Activated CD4-positive, alpha-beta T cell treated with anti-CD3 and anti-CD28 coated beads, Interleukin-2, amount 50 U/mL, for 1 hour (primary cell): ENCODE measurements around the gene UPB1.
A peak's percentile ranks its signal among the peaks of the same experiment; 100 is the strongest.
"Not testable (repeated sequence)": the region's sequence is repeated elsewhere in the genome, so short reads cannot be mapped to it uniquely, and the experiment has no call there.

Experiments
- DNase-seq: peaks from one replicate; pipeline ENCODE4 v3.0.0-alpha.2; 2020

The UPB1 gene

DNA sequence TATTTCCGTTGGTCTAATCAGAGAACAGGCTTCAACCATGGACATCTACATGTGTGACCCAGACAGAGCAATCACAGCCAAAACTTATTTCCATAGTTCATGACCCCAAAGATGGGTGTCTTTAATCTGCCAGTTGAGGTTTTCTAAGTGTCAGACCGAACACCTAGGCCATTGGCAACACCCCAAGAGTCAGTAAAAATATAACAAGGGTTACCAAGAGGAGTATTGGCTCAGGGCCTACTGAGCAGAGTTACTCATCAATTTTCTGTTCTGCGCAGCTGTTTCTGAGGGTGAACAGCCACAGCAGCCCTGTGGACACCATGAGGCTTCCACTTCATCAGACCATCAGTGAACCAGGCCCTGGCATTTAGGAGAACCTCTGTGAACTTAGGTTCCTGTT is 41.0 kb downstream of the UPB1 start:
- DNase-seq: no peak

DNA sequence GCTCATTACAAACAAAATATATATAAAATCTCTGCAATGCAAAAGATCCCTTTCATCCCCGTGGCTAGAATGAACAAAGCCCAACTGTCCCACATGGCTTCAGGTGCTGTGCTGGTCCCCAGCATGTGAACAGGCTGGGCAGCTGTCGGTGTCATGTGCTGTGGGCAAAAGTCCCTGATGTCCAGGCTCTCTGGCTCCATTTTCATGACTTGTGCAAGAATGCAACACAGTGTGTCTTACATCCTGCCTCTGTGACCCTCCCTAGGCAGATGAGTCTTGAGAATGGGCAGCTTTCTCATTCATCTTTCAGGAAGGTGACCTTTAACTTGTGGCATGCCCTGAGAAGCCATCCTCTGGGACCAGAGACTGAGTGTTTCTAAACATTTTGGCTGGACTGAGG is 45.3 kb downstream of the UPB1 start:
- DNase-seq: no peak

DNA sequence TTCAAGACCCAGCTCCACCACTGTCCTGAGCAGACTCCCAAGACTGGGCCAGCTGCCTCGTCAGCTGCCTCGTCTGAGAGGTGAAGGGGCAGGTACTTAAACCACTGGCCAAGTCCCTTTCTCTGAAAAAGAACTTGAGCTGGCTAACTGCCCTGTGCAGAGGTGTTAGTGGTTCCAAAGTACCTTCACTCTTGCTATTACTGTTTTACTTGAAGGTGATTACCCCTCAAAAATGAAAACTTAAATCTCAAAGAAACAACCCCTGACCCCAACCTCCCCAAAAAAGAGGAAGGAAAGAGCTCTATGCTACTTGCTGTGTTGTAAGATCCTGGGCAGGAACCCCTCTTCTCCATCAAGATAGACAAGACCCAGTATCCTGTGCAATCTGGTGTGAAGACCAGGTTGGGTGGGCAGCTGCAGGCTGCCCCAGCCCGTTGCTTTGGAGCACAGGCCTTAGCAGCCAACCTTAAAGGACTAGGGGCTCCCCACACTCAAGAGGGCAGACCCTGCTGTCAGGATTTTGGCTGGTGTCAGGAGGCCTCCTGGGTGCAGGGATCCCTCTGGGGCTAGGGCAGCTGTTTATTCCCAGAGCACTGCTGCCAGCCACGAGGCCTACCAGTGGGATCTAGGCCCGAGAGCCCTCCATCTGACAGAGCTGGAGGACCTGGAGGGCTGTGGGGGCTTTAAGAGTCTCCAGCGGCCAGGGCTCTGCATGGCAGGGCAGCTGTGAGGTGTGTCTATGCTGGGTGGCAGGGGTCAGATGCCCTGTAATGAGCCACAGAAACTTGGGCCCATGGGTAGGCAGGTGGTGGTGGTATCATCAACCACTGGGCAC is 46.8 kb downstream of the UPB1 start:
- DNase-seq: no peak

DNA sequence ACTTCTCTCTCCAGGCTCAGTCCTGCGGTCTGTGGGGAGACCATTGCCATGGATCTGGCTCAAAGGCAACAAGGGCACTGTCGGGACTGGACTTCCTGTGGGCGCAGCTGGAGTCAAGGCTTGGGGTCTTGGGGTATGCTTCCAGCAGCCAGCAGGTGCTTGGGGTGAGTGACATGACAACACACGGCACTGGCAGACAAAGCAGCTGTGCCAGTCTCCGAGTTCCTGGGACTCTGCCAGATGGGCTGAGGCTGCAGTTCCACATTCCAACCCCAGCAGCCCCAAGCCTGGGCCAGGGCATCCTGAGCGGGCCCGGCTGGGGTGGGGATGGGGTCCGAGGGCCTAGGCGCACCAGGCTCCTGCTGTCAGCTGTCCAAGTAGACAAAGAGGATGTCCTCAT is 47.5 kb downstream of the UPB1 start:
- no peak for DNase-seq

- DNase-seq: no peak
Observed at GRCh38 chr22:24543185-24543601, 48.1 kb downstream of the UPB1 start.

GRCh38 chr22:24543679-24544243 is 48.6 kb downstream of the UPB1 start:
- DNase-seq: no peak

GRCh38 chr22:24548812-24549211 is 53.7 kb downstream of the UPB1 start:
- no peak for DNase-seq

DNA sequence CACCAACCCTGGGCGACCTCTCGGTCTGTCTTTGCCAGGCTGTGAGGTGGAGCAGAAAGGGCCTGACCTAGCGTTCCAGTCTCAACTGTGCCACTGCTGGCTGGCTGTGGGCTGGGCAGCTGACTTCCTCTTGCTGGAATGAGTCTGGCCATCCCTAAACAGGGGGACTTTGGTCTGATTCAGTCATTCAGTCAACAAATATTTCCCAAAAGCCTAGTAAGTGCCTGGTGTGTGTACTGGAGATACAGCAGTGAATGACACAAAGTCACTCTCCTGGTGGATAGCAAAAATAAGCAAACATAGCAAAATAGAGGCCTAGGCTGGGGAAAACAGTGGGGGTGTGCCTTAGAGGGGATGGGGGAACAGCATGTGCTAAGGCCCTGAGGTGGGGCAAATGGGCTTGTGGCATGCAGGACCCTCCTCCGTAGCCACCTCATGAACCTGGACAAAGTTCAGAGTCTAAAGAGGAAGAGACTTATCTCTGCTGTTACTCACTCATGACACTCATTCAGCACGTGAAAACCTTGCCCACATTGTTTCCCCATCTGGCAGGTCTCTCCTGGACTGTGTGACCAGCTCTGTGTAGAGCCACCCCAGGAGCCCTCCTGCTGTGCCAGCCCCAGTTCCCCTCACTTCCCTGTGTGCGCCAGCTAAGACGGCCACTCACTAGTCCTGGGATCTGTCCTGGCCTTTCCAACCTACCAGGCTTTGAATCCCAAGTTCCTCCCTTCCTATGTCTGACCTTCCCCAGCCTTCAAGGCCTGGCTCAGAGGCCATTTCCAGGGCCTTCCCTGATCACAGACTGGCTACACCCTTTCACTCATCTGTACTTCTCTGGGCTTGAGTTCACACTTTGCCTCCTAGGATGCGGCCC is 55.1 kb downstream of the UPB1 start:
- DNase-seq: no peak

GRCh38 chr22:24550902-24551435 is 55.8 kb downstream of the UPB1 start:
- no peak for DNase-seq

DNA sequence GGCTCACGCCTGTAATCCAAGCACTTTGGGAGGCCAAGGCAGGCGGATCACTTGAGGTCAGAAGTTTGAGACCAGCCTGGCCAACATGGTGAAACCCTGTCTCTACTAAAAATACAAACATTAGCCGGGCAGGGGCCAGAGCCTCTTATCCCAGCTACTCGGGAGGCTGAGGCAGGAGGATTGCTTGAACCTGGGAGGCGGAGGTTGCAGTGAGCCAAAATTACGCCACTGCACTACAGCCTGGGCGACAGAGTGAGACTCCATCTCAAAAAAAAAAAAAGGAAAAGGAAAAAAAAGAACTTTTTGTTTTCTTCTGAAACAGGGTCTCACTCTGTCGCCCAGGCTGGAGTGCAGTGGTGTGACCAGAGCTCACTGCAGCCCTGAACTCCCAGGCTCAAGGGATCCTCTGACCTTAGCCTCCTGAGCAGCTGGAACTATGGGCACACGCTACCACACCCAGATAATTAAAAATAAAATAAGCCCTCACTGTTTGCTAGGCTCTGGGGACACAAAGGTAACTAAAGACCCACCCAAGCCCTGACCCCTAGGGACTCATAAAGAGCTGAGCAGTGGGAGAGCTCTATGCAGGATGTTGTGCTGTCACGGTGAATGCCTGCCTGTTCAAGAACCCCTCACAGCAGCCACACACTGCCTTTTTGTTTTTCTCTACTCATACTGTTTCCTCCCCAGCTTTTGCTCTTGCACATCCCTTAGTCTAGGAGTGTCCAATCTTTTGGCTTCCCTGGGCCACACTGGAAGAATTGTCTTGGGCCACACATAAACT is 57.6 kb downstream of the UPB1 start:
- not testable (repeated sequence) for DNase-seq

- DNase-seq: no peak
Observed at GRCh38 chr22:24553597-24554312, 58.6 kb downstream of the UPB1 start.

- DNase-seq: peak; percentile 8
Observed at GRCh38 chr22:24554313-24555164, 59.4 kb downstream of the UPB1 start, which contains the start of gene GUCD1. Gene GUCD1, minus strand, starts transcription at chr22:24555138. Its CDS starts 147 bp downstream, at chr22:24554991.

DNA sequence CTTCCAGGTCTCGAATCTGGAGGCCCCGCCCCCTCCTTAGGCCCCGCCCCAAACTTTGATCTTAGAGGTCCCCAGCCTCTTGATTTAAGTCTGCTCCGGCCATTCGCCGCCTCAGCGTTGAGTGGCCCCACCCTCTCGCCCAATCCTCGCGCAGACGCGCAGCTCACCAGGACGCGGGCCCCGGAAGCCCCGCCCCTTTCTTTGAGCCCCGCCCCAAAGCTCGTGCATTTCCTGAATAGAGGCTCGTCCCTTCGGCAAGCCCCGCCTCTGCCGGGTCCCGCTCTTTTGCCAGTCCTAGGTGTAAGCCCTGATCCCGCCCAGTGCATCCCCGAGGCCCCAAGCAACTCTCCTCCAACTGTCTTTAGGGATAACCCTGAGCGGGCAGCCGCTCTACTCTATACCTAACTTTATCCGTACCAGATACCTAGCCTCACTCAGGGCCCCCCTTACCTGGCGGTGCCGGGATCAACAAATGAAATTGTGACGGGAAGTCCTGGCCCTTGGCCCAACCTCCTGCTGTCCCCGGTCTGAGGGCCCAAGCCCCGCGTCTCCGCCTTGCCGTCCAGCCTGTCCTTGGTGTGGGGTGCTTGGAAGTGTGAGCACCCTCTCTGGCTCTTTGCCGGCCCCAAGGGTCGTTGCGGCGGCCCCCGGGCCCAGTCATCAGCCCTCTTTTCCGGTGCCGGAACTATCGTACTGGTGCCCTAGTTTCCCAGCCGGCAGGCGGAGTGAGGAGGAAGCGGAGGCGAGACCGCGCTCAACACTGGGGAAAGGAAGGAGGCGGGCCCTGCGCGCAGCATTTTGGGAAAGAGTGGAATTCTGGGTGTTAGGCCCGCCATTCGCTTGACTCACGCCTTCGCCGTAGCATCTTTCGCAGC is 60.3 kb downstream of the UPB1 start, which contains the start of gene SNRPD3:
TSS of gene SNRPD3 (plus strand) at position 835 of the 875 bp plus-strand sequence. CDS start 1,676 bp downstream, outside the sequence.
- DNase-seq: peak; percentile 100

DNA sequence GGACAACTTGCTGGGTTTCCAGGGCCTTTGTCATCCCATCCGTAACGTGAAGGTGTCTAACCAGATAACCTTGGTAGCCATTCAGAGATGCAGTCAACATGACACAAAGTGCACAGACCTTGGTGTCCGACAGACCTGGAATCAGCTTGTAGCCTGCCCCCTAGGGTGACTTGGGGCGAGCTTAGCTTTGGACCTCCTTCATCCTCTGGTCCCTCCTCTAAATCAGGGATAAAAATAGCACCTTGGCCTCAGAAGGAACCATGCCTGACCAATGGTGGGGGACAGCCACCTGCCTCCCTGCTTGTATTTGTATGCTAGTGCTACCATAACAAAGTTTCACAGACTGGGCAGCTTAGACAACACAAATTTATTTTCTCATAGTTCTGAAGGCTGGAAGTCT is 64.3 kb downstream of the UPB1 start:
- no peak for DNase-seq

- no peak for DNase-seq
Observed at GRCh38 chr22:24563246-24563645, 68.1 kb downstream of the UPB1 start.

- DNase-seq: no peak
Observed at GRCh38 chr22:24564376-24565058, 69.4 kb downstream of the UPB1 start.

GRCh38 chr22:24565077-24565476 is 69.9 kb downstream of the UPB1 start:
- no peak for DNase-seq

DNA sequence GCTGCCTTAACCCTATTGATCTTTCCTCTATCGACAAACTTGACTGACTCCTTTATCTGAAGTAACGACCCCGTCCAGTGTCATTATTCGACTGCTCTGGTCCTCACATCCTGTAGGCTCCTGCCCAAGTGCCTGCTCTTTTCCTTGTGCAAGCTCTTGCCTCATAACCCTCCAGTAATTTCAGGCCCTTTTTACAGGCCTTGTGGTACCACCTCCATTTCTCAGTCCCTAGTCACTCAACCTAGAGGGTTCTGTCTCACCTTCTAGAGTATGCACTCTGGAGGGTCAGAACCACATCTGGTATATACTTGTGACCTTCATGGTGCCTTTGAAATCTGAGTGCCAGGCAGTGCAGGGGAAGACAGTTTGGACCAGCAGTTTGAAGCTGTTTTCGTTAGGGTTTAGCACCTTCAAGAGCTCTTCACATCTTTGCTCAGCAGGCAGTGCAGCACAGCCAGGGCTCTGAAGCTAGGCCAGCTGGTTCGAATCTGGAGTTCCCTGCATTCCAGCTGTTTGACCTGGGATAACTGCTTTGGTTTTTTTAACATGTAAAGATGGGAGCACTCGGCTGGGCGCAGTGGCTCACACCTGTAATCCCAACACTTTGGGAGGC is 71.9 kb downstream of the UPB1 start:
- DNase-seq: no peak
